HepG2 (cell line): Measurements from ENCODE around the gene USP24. TPM values are rescaled to one million over a fixed set of nuclear protein-coding genes. Genes with fewer than 3 reads are reported as not detected.
A peak's percentile ranks its signal among the peaks of the same experiment; 100 is the strongest.

ENCODE experiments used
- ATAC-seq: fragments of 200-7000 bp; cut with Tn5 transposase; 3 replicates; pipeline ENCODE4 v1.9.1; 2020; ENCODE audit warnings: mild to moderate bottlenecking, moderate library complexity
- BruUV-seq: library from RNA; stranded (reverse); fragments of 400-500 nt; replicated peaks from 2 replicates; lab custom pipeline; 2021; lab: Mats Ljungman, UMichigan
- CTCF ChIA-PET: fragments of 300-600 bp; formaldehyde crosslinking; extraction: SDS; loops from one replicate; lab custom pipeline; 2021; ENCODE audit warnings: low total read pairs, inconsistent platforms, low intra/inter-chr PET ratio; lab: Yijun Ruan, JAX
- POLR2A ChIA-PET: fragments of 350-600 bp; sonication (Branson Sonifier 250); formaldehyde crosslinking; loops from one replicate; lab custom pipeline; 2020; ENCODE audit warnings: antibody characterized with exemption, inconsistent platforms; lab: Yijun Ruan, JAX
- DNase-seq: peaks from one replicate; pipeline ENCODE4 v3.0.0-alpha.2; 2015; ENCODE audit warnings: low spot score
- FAIRE-seq: peaks from 3 replicates; lab custom pipeline; 2011; peaks lifted over from hg19 to GRCh38; lab: Jason Lieb, UNC
- H2AFZ ChIP-seq: one replicate; pipeline ENCODE4 v1.6.1; 2011; ENCODE audit warnings: low read length, inconsistent platforms
- H3K27ac ChIP-seq: fragments of 300-600 bp; 3 replicates; pipeline ENCODE4 v1.8.0; 2011; ENCODE audit warnings: mixed run types, mild to moderate bottlenecking, mixed read lengths, low read length, inconsistent platforms; ENCODE audit not compliant: insufficient read depth; ENCODE audit errors: extremely low read length
- H3K27me3 ChIP-seq, 2 experiments: fragments of 200-600 bp in 1 of 2; 2 replicates in 1 of 2; 3 replicates in 1 of 2; pipeline versions ENCODE4 v1.6.0 to v1.8.0; 2011; ENCODE audit warnings: low read length in 2 of 2, mild to moderate bottlenecking in 2 of 2, moderate library complexity in 2 of 2, inconsistent platforms in 1 of 2; ENCODE audit not compliant: insufficient read depth in 2 of 2, control insufficient read depth in 1 of 2
- H3K36me3 ChIP-seq, 2 experiments: fragments of 200-600 bp in 1 of 2; replicated peaks in 1 of 2; 2 replicates in 1 of 2; 3 replicates in 1 of 2; pipeline versions ENCODE4 v1.5.1 to v1.8.0; 2011; ENCODE audit warnings: low read length in 2 of 2, inconsistent platforms in 1 of 2; ENCODE audit not compliant: insufficient read depth in 2 of 2, control insufficient read depth in 1 of 2
- H3K4me1 ChIP-seq: 2 replicates; pipeline ENCODE4 v1.5.1; 2012; ENCODE audit warnings: low read length, inconsistent platforms; ENCODE audit not compliant: insufficient read depth
- H3K4me2 ChIP-seq: 2 replicates; pipeline ENCODE4 v1.6.0; 2011; ENCODE audit warnings: low read depth, low read length, inconsistent platforms
- H3K4me3 ChIP-seq, 3 experiments: fragments of 200-600 bp in 1 of 3; sonication (generic), shearing (Covaris generic) in 1 of 3; replicated peaks in 1 of 3; 2 replicates each; pipeline ENCODE4 v1.5.1; 2011 to 2016; ENCODE audit warnings: low read length in 3 of 3, inconsistent platforms in 2 of 3, low read depth in 2 of 3, mild to moderate bottlenecking in 2 of 3, control low read depth in 1 of 3, mixed read lengths in 1 of 3; ENCODE audit not compliant: insufficient read depth in 1 of 3
- H3K79me2 ChIP-seq: one replicate; pipeline ENCODE4 v1.6.1; 2011; ENCODE audit warnings: low read length, inconsistent platforms; ENCODE audit not compliant: insufficient read depth
- H3K9ac ChIP-seq: 2 replicates; pipeline ENCODE4 v1.6.0; 2011; ENCODE audit warnings: mild to moderate bottlenecking, low read depth, low read length, inconsistent platforms; ENCODE audit not compliant: insufficient read depth
- H3K9me3 ChIP-seq: 2 replicates; pipeline ENCODE4 v1.5.1; 2012; ENCODE audit warnings: mild to moderate bottlenecking, low read length
- H4K20me1 ChIP-seq: 2 replicates; pipeline ENCODE4 v1.6.0; 2011; ENCODE audit warnings: inconsistent platforms, mild to moderate bottlenecking, low read length, moderate library complexity; ENCODE audit not compliant: insufficient read depth
- DNMT1 ChIP-seq: sonication (generic); formaldehyde crosslinking; IDR thresholded peaks from 2 replicates; pipeline ENCODE4 v1.5.1; 2020; ENCODE audit warnings: mild to moderate bottlenecking, missing genetic modification reagents
- FOXK2 ChIP-seq: fragments of 450-650 bp; IDR thresholded peaks from 2 replicates; pipeline ENCODE4 v1.6.1; 2016
- GATAD2A ChIP-seq: IDR thresholded peaks from 2 replicates; pipeline ENCODE4 v1.6.1; 2016
- MAZ ChIP-seq, 2 experiments: sonication (generic) in 1 of 2; formaldehyde crosslinking in 1 of 2; IDR thresholded peaks; 2 replicates each; pipeline versions ENCODE4 v1.5.0 to v1.6.1; 2012 to 2020; ENCODE audit warnings: low read depth in 2 of 2, mild to moderate bottlenecking in 2 of 2, borderline replicate concordance in 1 of 2, improper control_type of control experiment in 1 of 2, low read length in 1 of 2, missing genetic modification reagents in 1 of 2, moderate library complexity in 1 of 2
- MED8 ChIP-seq: sonication (generic); formaldehyde crosslinking; IDR thresholded peaks from 2 replicates; pipeline ENCODE4 v1.8.1; 2023; ENCODE audit warnings: mild to moderate bottlenecking, missing genetic modification reagents; ENCODE audit not compliant: insufficient replicate concordance
- MEIS1 ChIP-seq: sonication (generic); formaldehyde crosslinking; IDR thresholded peaks from 2 replicates; pipeline ENCODE4 v1.9.0; 2021; ENCODE audit warnings: mild to moderate bottlenecking, missing genetic modification reagents, moderate library complexity, borderline replicate concordance
- SCMH1 ChIP-seq: sonication (generic); formaldehyde crosslinking; IDR thresholded peaks from 2 replicates; pipeline ENCODE4 v1.9.0; 2021; ENCODE audit warnings: missing genetic modification reagents, mild to moderate bottlenecking, borderline replicate concordance
- TCF7L2 ChIP-seq: IDR thresholded peaks from 2 replicates; pipeline ENCODE4 v1.6.1; 2011; ENCODE audit warnings: mild to moderate bottlenecking, low read depth, low read length, moderate library complexity
- ZBTB8A ChIP-seq: sonication (generic); formaldehyde crosslinking; IDR thresholded peaks from 2 replicates; pipeline ENCODE4 v1.4.0; 2020; ENCODE audit warnings: mild to moderate bottlenecking, low read depth, missing genetic modification reagents, borderline replicate concordance
- ZKSCAN8 ChIP-seq: IDR thresholded peaks from 2 replicates; pipeline ENCODE4 v1.6.1; 2016; ENCODE audit warnings: borderline replicate concordance, missing genetic modification reagents, missing compliant biosample characterization
- ZNF709 ChIP-seq: sonication (generic); formaldehyde crosslinking; IDR thresholded peaks from 2 replicates; pipeline ENCODE4 v1.5.0; 2020; ENCODE audit warnings: mild to moderate bottlenecking, missing genetic modification reagents
- ZNF724P ChIP-seq: sonication (generic); formaldehyde crosslinking; IDR thresholded peaks from 2 replicates; pipeline ENCODE4 v1.8.0; 2022; ENCODE audit warnings: missing genetic modification reagents, borderline replicate concordance
- WGBS: methylation state at CpG from one replicate; pipeline ENCODE4 v1.1.6; 2017; ENCODE audit warnings: low lambda C conversion rate; 5-methylcytosine and 5-hydroxymethylcytosine counted together
- in situ Hi-C: cut with HindIII; loops from 2 replicates; pipeline ENCODE4 v1.10.0; 2017; ENCODE audit warnings: low pct_unique_long_range_greater_than_20kb; ENCODE audit not compliant: extremely low pct_ligation_motif_present
- intact Hi-C: fragments of 100-400 bp; cut with micrococcal nuclease; formaldehyde crosslinking; loops from one replicate; pipeline ENCODE4 v1.10.0; 2022; ENCODE audit not compliant: unreplicated experiment
- polyA plus RNA-seq, 8 experiments: library from polyadenylated mRNA; depleted of rRNA in 3 of 8; stranded (reverse) in 7 of 8; unstranded in 1 of 8; fragments of >200 nt; fragmentation: Illumina TruSeq in 4 of 8; extraction: Trizol in 4 of 8; gene quantifications; 2 replicates each; pipeline versions ENCODE4 v1.2.1 to v1.2.3, GENCODE V29; 2011 to 2016; ENCODE audit warnings: low read depth in 4 of 8, missing spikeins in 1 of 8, mixed read lengths in 1 of 8; ENCODE audit not compliant: insufficient read depth in 1 of 8
- total RNA-seq, 5 experiments: library from RNA; depleted of rRNA; stranded (reverse); fragments of >200 nt; fragmentation: Illumina TruSeq; extraction: Trizol; gene quantifications; 2 replicates each; pipeline ENCODE4 v1.2.3, GENCODE V29; 2016; ENCODE audit warnings: low read depth in 1 of 5
- TF ChIP-seq, protein P1 (sequence below): sonication (generic); formaldehyde crosslinking; IDR thresholded peaks from 2 replicates; pipeline ENCODE4 v1.5.0; 2020; ENCODE audit warnings: missing genetic modification reagents
- TF ChIP-seq, protein P2 (sequence below): sonication (generic); formaldehyde crosslinking; IDR thresholded peaks from 2 replicates; pipeline ENCODE4 v1.4.0; 2020; ENCODE audit warnings: mild to moderate bottlenecking, missing genetic modification reagents, borderline replicate concordance
- TF ChIP-seq, protein P3 (sequence below), 2 experiments: sonication (generic) in 1 of 2; formaldehyde crosslinking in 1 of 2; IDR thresholded peaks; 2 replicates each; pipeline versions ENCODE4 v1.4.0 to v1.6.1; 2018 to 2020; ENCODE audit warnings: missing genetic modification reagents in 2 of 2, borderline replicate concordance in 1 of 2, low read depth in 1 of 2, mild to moderate bottlenecking in 1 of 2, missing biosample characterization in 1 of 2

The USP24 gene
- total and polyA plus RNA-seq, 2 of the 13 experiments (the other 11 are each of a cell fraction or from before 2014, with no cell fraction given) = 18.8 to 47.6 TPM

DNA sequence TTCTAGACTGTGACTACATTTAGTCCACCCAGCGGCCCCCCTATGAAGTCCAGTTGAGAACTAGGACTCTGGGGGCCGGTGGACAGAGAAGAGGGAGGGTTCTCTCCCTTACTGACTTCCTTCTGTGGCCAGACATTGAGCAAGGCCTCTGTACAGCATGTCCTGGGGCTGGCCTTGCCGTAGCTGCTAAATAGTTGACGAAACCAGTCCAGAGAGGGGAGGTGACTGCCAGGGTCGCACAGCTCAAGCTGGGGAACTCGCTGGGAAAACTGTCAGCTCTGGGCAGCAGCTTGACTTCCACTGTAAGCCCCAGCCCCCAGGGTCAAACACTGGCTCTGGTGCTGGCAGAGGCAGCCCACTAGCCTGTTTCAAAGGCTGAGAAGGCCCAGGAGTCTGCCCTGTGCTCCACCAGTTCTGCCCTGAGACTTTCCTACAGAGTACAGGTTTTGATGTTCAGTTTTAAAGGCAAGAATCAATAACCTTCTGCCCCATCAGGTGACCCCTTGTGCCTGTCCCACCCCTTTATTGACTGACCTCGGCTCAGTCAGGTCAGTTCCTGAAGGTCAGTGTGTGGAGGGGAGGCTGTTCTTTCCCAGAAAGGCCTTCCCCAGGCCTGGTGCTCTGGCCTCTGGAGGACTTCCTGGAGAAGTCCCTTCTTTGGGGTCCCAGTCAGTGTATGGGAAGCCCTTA lies 161.8 kb downstream of the USP24 start:
- peaks cover 2% of the 10 kb centered on the region for H3K79me2 ChIP-seq
- peak overlapping the region; percentile 58 for H3K27ac ChIP-seq
- DNase-seq = peak; percentile 42
- TF ChIP-seq MAZ (IDR thresholded peaks at IDR 0.05; ENCODE audit: borderline replicate concordance, low read depth, low read length) (no peak), MAZ (CRISPR knock-in tag; IDR thresholded peaks at IDR 0.05; ENCODE audit: low read depth) (0 out of 2 replicates have a peak, but pooled peaks have one; percentile 22), ZKSCAN8 (peak; percentile 37; the same call in 1 of the 2 replicates), ZNF724P (CRISPR knock-in tag) (no peak), MED8 (CRISPR knock-in tag) (no peak), GATAD2A (CRISPR knock-in tag) (peak; percentile 67), SCMH1 (CRISPR knock-in tag) (no peak), MEIS1 (CRISPR knock-in tag) (0 out of 2 replicates have a peak, but pooled peaks have one; percentile 31), TCF7L2 (no peak), FOXK2 (no peak), DNMT1 (CRISPR knock-in tag) (no peak), ZBTB8A (CRISPR knock-in tag) (no peak), ZNF709 (no peak)
- TF ChIP-seq, protein P1, sequence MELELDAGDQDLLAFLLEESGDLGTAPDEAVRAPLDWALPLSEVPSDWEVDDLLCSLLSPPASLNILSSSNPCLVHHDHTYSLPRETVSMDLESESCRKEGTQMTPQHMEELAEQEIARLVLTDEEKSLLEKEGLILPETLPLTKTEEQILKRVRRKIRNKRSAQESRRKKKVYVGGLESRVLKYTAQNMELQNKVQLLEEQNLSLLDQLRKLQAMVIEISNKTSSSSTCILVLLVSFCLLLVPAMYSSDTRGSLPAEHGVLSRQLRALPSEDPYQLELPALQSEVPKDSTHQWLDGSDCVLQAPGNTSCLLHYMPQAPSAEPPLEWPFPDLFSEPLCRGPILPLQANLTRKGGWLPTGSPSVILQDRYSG (CRISPR knock-in tag) = no peak
- TF ChIP-seq, protein P2, sequence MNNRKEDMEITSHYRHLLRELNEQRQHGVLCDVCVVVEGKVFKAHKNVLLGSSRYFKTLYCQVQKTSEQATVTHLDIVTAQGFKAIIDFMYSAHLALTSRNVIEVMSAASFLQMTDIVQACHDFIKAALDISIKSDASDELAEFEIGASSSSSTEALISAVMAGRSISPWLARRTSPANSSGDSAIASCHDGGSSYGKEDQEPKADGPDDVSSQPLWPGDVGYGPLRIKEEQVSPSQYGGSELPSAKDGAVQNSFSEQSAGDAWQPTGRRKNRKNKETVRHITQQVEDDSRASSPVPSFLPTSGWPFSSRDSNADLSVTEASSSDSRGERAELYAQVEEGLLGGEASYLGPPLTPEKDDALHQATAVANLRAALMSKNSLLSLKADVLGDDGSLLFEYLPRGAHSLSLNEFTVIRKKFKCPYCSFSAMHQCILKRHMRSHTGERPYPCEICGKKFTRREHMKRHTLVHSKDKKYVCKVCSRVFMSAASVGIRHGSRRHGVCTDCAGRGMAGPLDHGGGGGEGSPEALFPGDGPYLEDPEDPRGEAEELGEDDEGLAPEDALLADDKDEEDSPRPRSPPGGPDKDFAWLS = no peak
- TF ChIP-seq, protein P3, sequence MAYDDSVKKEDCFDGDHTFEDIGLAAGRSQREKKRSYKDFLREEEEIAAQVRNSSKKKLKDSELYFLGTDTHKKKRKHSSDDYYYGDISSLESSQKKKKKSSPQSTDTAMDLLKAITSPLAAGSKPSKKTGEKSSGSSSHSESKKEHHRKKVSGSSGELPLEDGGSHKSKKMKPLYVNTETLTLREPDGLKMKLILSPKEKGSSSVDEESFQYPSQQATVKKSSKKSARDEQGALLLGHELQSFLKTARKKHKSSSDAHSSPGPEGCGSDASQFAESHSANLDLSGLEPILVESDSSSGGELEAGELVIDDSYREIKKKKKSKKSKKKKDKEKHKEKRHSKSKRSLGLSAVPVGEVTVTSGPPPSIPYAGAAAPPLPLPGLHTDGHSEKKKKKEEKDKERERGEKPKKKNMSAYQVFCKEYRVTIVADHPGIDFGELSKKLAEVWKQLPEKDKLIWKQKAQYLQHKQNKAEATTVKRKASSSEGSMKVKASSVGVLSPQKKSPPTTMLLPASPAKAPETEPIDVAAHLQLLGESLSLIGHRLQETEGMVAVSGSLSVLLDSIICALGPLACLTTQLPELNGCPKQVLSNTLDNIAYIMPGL (CRISPR knock-in tag; IDR thresholded peaks at IDR 0.05; ENCODE audit: borderline replicate concordance in 1 of 2, low read depth in 1 of 2) = no peak

More for the DNA sequence above, 161.8 kb downstream of the USP24 start:
- in situ Hi-C loops = no loop called here
- no peaks in the 10 kb centered on the region for H3K9me3 ChIP-seq
- H3K27me3 ChIP-seq = no peaks in the 10 kb centered on the region
- peaks cover 32% of the 10 kb centered on the region for H3K4me1 ChIP-seq
- H3K4me3 ChIP-seq = no peak overlapping the region
- H4K20me1 ChIP-seq = peaks cover 12% of the 10 kb centered on the region; the same call in 1 of the 2 replicates
- no CpG with 5 or more reads among the region's 7 CpGs for WGBS
- H3K9ac ChIP-seq = no peak overlapping the region
- ChIA-PET POLR2A (no interaction called here), CTCF (no interaction called here)
- H3K36me3 ChIP-seq = peaks cover 10 to 51% of the 10 kb centered on the region in 2 experiments; a peak in 4 of 5 replicates
- FAIRE-seq (peak; percentile 84), ATAC-seq (peak; percentile 70)
- H2AFZ ChIP-seq = no peak overlapping the region
- intact Hi-C loops = no loop called here
- BruUV-seq = no TSS peak
- H3K4me2 ChIP-seq = peak overlapping the region; percentile 28; the same call in 1 of the 2 replicates
